ENCODE data around the gene ACSS2.

DNA sequence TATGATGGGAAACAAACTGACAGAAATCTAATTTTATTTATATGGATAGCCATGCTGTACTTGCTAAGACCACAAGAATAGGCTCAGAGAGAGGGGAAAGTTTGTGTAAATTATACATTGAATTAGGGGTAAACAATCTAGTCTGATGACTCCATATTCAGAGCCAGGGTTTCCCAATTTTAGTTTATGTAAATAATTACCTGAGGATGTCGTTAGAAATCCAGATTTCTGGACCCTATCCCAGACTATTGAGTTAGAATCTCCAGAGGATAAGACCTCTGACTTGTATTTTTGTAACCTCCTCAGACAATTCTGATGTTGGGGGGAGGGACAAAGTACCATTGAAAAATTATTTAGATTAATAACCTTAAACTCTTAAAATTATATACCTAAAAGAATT, 18.3 kb downstream of the ACSS2 start:
- no peak for TF ChIP-seq POLR2AphosphoS5 (IDR thresholded peaks at IDR 0.05; ENCODE audit: low read depth, low read length)
- TF ChIP-seq POLR2A (IDR thresholded peaks at IDR 0.05; ENCODE audit: low read depth, low read length) = no peak
- TF ChIP-seq TAF1 (IDR thresholded peaks at IDR 0.05; ENCODE audit: borderline replicate concordance, low read depth, low read length) = no peak

Data from GM12892 (cell line).